Mucosa of stomach (tissue), 1 donor: ENCODE data around the gene SLC43A3.

Source experiments
- H3K27me3 ChIP-seq: one replicate; pipeline ENCODE4 v1.7.0; 2013; ENCODE audit warnings: mild to moderate bottlenecking, low read length; ENCODE audit not compliant: control insufficient read depth, insufficient read depth
- H3K36me3 ChIP-seq: one replicate; pipeline ENCODE4 v1.7.0; 2013; ENCODE audit warnings: low read length; ENCODE audit not compliant: control insufficient read depth, insufficient read depth
- H3K4me1 ChIP-seq: one replicate; pipeline ENCODE4 v1.7.0; 2013; ENCODE audit warnings: mild to moderate bottlenecking, low read length; ENCODE audit not compliant: control insufficient read depth, insufficient read depth
- H3K4me3 ChIP-seq: one replicate; pipeline ENCODE4 v1.7.0; 2013; ENCODE audit warnings: low read length
- H3K9ac ChIP-seq: one replicate; pipeline ENCODE4 v1.7.0; 2013; ENCODE audit warnings: mild to moderate bottlenecking, low read length, moderate library complexity
- H3K9me3 ChIP-seq: one replicate; pipeline ENCODE4 v1.7.0; 2013; ENCODE audit warnings: mild to moderate bottlenecking, low read length, moderate library complexity; ENCODE audit not compliant: control insufficient read depth
- donor health status: Pancreatic carcinoma.

The SLC43A3 gene

DNA sequence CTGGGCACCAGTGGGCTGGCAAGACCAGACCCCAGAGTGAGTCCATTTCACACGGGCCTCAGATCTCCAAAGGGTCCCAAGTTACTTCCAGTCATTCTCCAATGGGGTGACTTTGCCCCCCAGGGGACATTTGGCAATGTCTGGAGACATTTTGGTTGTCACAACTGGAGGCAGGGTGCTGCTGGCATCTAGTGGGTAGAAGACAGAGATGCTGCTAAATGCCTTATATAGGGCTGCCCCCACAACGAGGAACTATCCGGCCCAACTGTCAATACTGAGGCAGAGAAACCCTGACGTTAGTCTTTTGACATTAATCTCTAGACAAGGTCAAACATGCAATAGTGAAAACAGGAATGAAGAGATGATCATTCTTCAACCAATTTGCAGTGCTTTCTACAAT, 39.8 kb upstream of the SLC43A3 start:
- Histone ChIP-seq H3K36me3 (no peaks in the 10 kb centered on the region), H3K4me1 (no peaks in the 10 kb centered on the region), H3K9ac (no peak overlapping the region), H3K27me3 (peaks cover 11% of the 10 kb centered on the region), H3K4me3 (no peak overlapping the region), H3K9me3 (no peaks in the 10 kb centered on the region)

- no peak overlapping the region for H3K4me3 ChIP-seq
- H3K9ac ChIP-seq: no peak overlapping the region
- peaks cover 28% of the 10 kb centered on the region for H3K27me3 ChIP-seq
- no peaks in the 10 kb centered on the region for H3K36me3 ChIP-seq
- H3K9me3 ChIP-seq: no peaks in the 10 kb centered on the region
- H3K4me1 ChIP-seq: peaks cover 5% of the 10 kb centered on the region
Observed at GRCh38 chr11:57464539-57465181, 37.7 kb upstream of the SLC43A3 start.

- Histone ChIP-seq H3K27me3 (peaks cover 36% of the 10 kb centered on the region), H3K36me3 (no peaks in the 10 kb centered on the region), H3K9ac (no peak overlapping the region), H3K9me3 (no peaks in the 10 kb centered on the region), H3K4me3 (no peak overlapping the region), H3K4me1 (peaks cover 12% of the 10 kb centered on the region)
Observed at GRCh38 chr11:57463671-57464538, 37.0 kb upstream of the SLC43A3 start.

GRCh38 chr11:57462597-57462996, 35.7 kb upstream of the SLC43A3 start:
- Histone ChIP-seq H3K9ac (no peak overlapping the region), H3K9me3 (no peaks in the 10 kb centered on the region), H3K27me3 (peaks cover 49% of the 10 kb centered on the region), H3K4me3 (no peak overlapping the region), H3K36me3 (no peaks in the 10 kb centered on the region), H3K4me1 (peaks cover 24% of the 10 kb centered on the region)

- Histone ChIP-seq H3K4me1 (peaks cover 26% of the 10 kb centered on the region), H3K4me3 (no peak overlapping the region), H3K36me3 (no peaks in the 10 kb centered on the region), H3K27me3 (peaks cover 51% of the 10 kb centered on the region), H3K9ac (no peak overlapping the region), H3K9me3 (no peaks in the 10 kb centered on the region)
Observed at GRCh38 chr11:57461841-57462489, 35.0 kb upstream of the SLC43A3 start.

DNA sequence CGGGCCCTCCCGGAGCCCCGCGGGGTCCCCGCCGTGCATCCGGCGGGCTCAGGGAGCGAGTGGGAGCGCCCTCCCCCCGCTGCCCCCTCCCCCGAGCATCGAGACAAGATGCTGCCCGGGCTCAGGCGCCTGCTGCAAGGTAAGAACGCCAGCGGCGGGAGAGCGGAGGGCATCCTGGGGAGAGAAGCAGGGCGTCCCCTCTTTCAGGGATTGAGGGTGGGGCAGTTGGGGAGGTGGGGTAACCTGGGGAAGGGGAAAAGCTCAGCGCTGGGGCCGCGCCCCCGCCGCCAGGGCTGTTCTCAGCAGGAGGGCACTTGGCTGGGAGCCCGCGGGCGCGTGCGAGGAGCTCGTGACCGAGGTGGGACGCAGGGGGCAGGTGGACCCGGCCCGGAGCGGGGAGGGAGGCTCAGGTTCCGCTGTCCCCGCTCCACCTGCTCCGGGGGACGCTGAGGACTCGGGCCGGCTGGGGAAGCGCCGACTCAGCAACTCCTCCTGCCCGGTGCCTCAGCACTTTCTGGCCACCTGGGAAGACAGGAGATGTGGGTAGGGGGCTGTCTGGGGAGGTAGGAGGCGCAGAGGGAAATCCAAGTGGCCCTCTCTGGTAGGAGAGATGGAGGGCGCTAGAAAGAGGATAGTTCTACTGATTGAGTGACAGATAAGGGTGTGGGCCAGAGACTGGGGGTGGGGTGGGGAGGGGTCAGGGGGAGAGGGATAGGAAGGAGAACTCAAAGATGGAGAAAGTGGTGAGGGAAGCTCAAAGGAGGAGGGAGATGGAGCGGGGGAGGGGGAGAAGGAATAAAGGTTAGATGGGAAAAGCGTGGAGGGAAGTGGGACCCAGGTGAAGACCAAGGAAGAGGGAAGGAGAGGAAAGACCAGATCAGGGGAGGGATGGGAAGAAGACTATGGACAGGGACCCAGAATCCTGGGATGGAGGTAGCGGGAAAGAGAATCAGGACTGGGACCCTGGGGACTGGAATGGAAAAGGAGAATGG, 34.1 kb upstream of the SLC43A3 start:
- Histone ChIP-seq H3K36me3 (no peaks in the 10 kb centered on the region), H3K4me1 (peaks cover 26% of the 10 kb centered on the region), H3K9me3 (no peaks in the 10 kb centered on the region), H3K9ac (no peak overlapping the region), H3K4me3 (no peak overlapping the region), H3K27me3 (peaks cover 51% of the 10 kb centered on the region)

DNA sequence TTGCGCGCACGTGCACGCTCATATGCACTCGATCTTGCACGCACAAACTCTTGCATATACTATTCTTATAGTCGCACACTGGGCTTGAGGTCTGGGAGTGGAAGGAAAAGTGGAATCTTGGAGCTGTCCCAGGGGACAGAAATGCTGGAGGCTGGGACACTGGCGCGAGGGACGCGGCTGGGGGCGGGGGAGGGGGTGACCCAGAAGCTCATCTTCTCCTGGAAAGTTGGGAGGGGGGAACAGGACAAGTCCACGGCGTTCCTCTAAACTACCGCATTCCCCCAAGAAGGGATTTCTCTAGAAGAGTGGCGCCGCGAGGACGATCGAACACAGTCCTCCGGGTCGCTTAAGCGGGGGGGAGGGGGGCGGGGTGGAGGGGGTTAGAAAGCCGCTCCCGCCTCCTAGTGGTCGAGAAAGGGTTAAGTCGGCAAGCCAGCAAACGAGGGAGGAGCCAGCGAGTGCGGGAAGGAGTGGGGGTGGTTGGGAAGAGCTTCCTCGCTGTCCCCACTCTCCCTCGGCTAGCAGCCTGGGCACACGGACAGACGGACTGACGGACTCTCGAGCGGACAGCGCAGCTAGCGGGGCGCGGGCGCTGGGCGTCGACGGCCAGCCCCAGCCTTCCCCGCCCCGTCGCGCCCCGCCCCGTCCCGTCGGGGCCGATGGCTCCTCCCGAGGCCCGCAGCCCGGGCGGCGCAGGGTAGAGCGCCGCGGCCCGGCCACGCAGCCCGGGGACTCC, 33.3 kb upstream of the SLC43A3 start, which contains the start of gene RTN4RL2:
Gene RTN4RL2 (plus strand): TSS at position 507 of the 736 bp plus-strand sequence. CDS start 338 bp downstream, outside the sequence.
- Histone ChIP-seq H3K4me3 (no peak within 1 kb of the TSS), H3K4me1 (peaks cover 26% of the 10 kb centered on the region), H3K36me3 (no peaks in the 10 kb centered on the region), H3K9ac (no peak within 1 kb of the TSS), H3K27me3 (peaks cover 51% of the 10 kb centered on the region), H3K9me3 (no peaks in the 10 kb centered on the region)

- Histone ChIP-seq H3K9ac (peak overlapping the region; percentile 58), H3K4me3 (peak overlapping the region; percentile 9), H3K27me3 (peaks cover 51% of the 10 kb centered on the region), H3K9me3 (no peaks in the 10 kb centered on the region), H3K4me1 (peaks cover 26% of the 10 kb centered on the region), H3K36me3 (no peaks in the 10 kb centered on the region)
Observed at GRCh38 chr11:57459164-57460021, 32.5 kb upstream of the SLC43A3 start.

GRCh38 chr11:57458410-57459163, 31.7 kb upstream of the SLC43A3 start:
- H3K4me1 ChIP-seq: peaks cover 33% of the 10 kb centered on the region
- no peaks in the 10 kb centered on the region for H3K36me3 ChIP-seq
- H3K9ac ChIP-seq: peak overlapping the region; percentile 58
- peaks cover 51% of the 10 kb centered on the region for H3K27me3 ChIP-seq
- no peaks in the 10 kb centered on the region for H3K9me3 ChIP-seq
- H3K4me3 ChIP-seq: peak overlapping the region; percentile 9

- peaks cover 51% of the 10 kb centered on the region for H3K27me3 ChIP-seq
- no peaks in the 10 kb centered on the region for H3K36me3 ChIP-seq
- no peaks in the 10 kb centered on the region for H3K9me3 ChIP-seq
- peaks cover 38% of the 10 kb centered on the region for H3K4me1 ChIP-seq
- no peak overlapping the region for H3K9ac ChIP-seq
- H3K4me3 ChIP-seq: no peak overlapping the region
Observed at GRCh38 chr11:57458060-57458409, 31.1 kb upstream of the SLC43A3 start.
